ENCODE results near the gene TFIP11. TPM values are rescaled to one million over a fixed set of nuclear protein-coding genes. Genes with fewer than 3 reads are reported as not detected.

Gene TFIP11
- total and polyA plus RNA-seq, 2 donors from 2014 or later = 26.7 to 34.2 TPM

DNA sequence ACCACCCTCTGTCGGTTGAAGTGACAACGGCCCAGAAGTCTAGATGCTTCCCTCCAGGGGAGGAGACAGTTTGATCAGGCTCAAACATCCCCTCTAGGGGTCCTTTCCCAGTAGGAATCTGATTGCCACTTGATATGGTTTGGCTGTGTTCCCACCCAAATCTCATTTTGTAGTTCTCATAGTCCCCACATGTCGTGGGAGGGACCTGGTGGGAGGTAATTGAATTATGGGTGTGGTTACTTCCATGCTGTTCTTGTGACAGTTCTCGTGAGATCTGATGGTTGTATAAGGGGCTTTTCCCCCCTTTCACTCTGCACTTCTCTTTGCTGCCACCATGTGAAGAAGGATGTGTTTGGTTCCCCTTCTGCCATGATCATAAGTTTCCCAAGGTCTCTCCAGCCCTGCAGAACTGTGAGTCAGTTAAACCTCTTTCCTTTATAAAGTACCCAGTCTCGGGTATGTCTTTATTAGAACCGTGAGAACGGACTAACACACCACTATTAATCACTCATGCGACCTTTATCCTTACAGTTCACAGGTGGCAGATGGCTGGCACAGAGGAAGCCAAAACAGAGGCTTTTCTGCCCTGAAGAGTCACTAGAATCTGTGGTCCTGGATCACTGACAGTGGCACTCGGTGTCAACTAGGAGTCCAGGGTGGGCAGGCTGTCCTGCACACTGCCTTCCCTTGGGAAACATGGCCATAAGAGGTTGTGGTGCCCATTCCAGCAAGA is 61.7 kb downstream of the TFIP11 start:
- no peaks in the 10 kb centered on the region for H3K9me3 ChIP-seq (ENCODE audit: control insufficient read depth in 2 of 3, insufficient read depth in 1 of 3, low read length in 3 of 3)
- H3K36me3 ChIP-seq (ENCODE audit: control insufficient read depth in 2 of 3, insufficient read depth in 3 of 3, low read length in 3 of 3) = peaks cover 0 to 31% (median 22%) of the 10 kb centered on the region in 3 donors
- TF ChIP-seq, protein P1, sequence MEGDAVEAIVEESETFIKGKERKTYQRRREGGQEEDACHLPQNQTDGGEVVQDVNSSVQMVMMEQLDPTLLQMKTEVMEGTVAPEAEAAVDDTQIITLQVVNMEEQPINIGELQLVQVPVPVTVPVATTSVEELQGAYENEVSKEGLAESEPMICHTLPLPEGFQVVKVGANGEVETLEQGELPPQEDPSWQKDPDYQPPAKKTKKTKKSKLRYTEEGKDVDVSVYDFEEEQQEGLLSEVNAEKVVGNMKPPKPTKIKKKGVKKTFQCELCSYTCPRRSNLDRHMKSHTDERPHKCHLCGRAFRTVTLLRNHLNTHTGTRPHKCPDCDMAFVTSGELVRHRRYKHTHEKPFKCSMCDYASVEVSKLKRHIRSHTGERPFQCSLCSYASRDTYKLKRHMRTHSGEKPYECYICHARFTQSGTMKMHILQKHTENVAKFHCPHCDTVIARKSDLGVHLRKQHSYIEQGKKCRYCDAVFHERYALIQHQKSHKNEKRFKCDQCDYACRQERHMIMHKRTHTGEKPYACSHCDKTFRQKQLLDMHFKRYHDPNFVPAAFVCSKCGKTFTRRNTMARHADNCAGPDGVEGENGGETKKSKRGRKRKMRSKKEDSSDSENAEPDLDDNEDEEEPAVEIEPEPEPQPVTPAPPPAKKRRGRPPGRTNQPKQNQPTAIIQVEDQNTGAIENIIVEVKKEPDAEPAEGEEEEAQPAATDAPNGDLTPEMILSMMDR (IDR thresholded peaks at IDR 0.05; ENCODE audit: borderline replicate concordance, extremely low read depth, insufficient read depth) = no peak
- no peak overlapping the region for H3K9ac ChIP-seq (ENCODE audit: low read length in 3 of 3)
- DNase-seq (no peak), FAIRE-seq (no peak)
- no peak overlapping the region for H3K4me3 ChIP-seq (ENCODE audit: low read length in 3 of 3)
- intact Hi-C loops (cut with DNase I) = no loop called here
- H3K4me1 ChIP-seq (ENCODE audit: control insufficient read depth in 2 of 3, insufficient read depth in 2 of 3, low read depth in 1 of 3, low read length in 3 of 3) = no peaks in the 10 kb centered on the region
- H3K27me3 ChIP-seq (ENCODE audit: control insufficient read depth, insufficient read depth, low read length) = no peaks in the 10 kb centered on the region
- H3K27ac ChIP-seq (ENCODE audit: low read depth in 2 of 2, low read length in 2 of 2) = no peak overlapping the region

DNA sequence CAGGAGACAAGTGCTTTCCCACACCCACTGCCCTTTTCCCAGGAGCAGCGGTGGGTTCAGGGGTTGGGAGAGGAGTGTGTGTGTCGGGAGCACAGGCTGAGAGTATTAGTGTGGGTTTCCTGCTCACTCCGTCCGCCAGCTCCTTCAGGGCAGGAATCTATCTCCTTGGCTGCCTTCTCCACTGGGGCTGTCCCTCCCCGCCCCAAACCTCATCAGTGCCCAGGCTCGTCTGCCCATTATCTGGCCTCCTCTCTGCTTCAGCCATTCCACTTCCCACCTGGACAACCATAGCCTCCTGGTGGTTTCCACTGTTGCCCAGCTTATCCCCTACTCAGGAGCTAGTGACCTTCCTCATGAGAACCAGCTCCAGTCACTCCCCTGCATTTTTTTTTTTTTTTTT is 63.3 kb downstream of the TFIP11 start:
- H3K27me3 ChIP-seq (ENCODE audit: control insufficient read depth, insufficient read depth, low read length) = no peaks in the 10 kb centered on the region
- intact Hi-C loops (cut with DNase I) = no loop called here
- no peaks in the 10 kb centered on the region for H3K9me3 ChIP-seq (ENCODE audit: control insufficient read depth in 2 of 3, insufficient read depth in 1 of 3, low read length in 3 of 3)

GRCh38 chr22:26448334-26448733 is 63.9 kb downstream of the TFIP11 start:
- Histone ChIP-seq H3K4me1 (ENCODE audit: control insufficient read depth in 2 of 3, insufficient read depth in 2 of 3, low read depth in 1 of 3, low read length in 3 of 3) (no peaks in the 10 kb centered on the region), H3K4me3 (ENCODE audit: low read length in 3 of 3) (no peak overlapping the region), H3K36me3 (ENCODE audit: control insufficient read depth in 2 of 3, insufficient read depth in 3 of 3, low read length in 3 of 3) (peaks cover 0 to 21% (median 13%) of the 10 kb centered on the region in 3 donors), H3K9ac (ENCODE audit: low read length in 3 of 3) (no peak overlapping the region), H3K27ac (ENCODE audit: low read depth in 2 of 2, low read length in 2 of 2) (no peak overlapping the region), H3K9me3 (ENCODE audit: control insufficient read depth in 2 of 3, insufficient read depth in 1 of 3, low read length in 3 of 3) (no peaks in the 10 kb centered on the region), H3K27me3 (ENCODE audit: control insufficient read depth, insufficient read depth, low read length) (no peaks in the 10 kb centered on the region)
- FAIRE-seq (no peak), DNase-seq (no peak)
- TF ChIP-seq, protein P1 (IDR thresholded peaks at IDR 0.05; ENCODE audit: borderline replicate concordance, extremely low read depth, insufficient read depth) = no peak
- intact Hi-C loops (cut with DNase I) = no loop called here

More for the DNA sequence above, 63.3 kb downstream of the TFIP11 start:
- FAIRE-seq (no peak), DNase-seq (no peak)
- Histone ChIP-seq H3K4me3 (ENCODE audit: low read length in 3 of 3) (no peak overlapping the region), H3K36me3 (ENCODE audit: control insufficient read depth in 2 of 3, insufficient read depth in 3 of 3, low read length in 3 of 3) (peaks cover 0 to 27% (median 19%) of the 10 kb centered on the region in 3 donors), H3K4me1 (ENCODE audit: control insufficient read depth in 2 of 3, insufficient read depth in 2 of 3, low read depth in 1 of 3, low read length in 3 of 3) (no peaks in the 10 kb centered on the region), H3K27ac (ENCODE audit: low read depth in 2 of 2, low read length in 2 of 2) (no peak overlapping the region), H3K9ac (ENCODE audit: low read length in 3 of 3) (no peak overlapping the region)
- TF ChIP-seq, protein P1 (IDR thresholded peaks at IDR 0.05; ENCODE audit: borderline replicate concordance, extremely low read depth, insufficient read depth) = no peak

Measured in kidney (tissue), 14 donors.